Retinal pigment epithelial cell (primary cell): ENCODE data around the gene SLC25A47.

Source experiments
- DNase-seq: peaks from one replicate; pipeline ENCODE4 v3.0.0-alpha.2; 2010; ENCODE audit warnings: low read depth
- H3K4me3 ChIP-seq: 2 replicates; pipeline ENCODE4 v1.5.1; 2011; ENCODE audit warnings: mild to moderate bottlenecking, low read length, control low read depth, moderate library complexity
- CTCF ChIP-seq: conservative IDR thresholded peaks from 2 replicates; pipeline ENCODE4 v1.5.1; 2011; ENCODE audit warnings: low read depth, low read length, control low read depth, inconsistent platforms

Gene SLC25A47

GRCh38 chr14:100332071-100332639 is 9.0 kb downstream of the SLC25A47 start:
- no peak overlapping the region for H3K4me3 ChIP-seq
- TF ChIP-seq CTCF = no peak
- DNase-seq = no peak

GRCh38 chr14:100332797-100333196 is 9.7 kb downstream of the SLC25A47 start:
- TF ChIP-seq CTCF = no peak
- DNase-seq = no peak
- no peak overlapping the region for H3K4me3 ChIP-seq

- TF ChIP-seq CTCF = no peak
- no peak for DNase-seq
- no peak overlapping the region for H3K4me3 ChIP-seq
Measured at GRCh38 chr14:100333311-100333710, 10.2 kb downstream of the SLC25A47 start.

GRCh38 chr14:100333827-100334226 is 10.7 kb downstream of the SLC25A47 start:
- DNase-seq = no peak
- no peak overlapping the region for H3K4me3 ChIP-seq
- TF ChIP-seq CTCF = no peak

- H3K4me3 ChIP-seq = no peak overlapping the region
- no peak for TF ChIP-seq CTCF
- no peak for DNase-seq
Measured at GRCh38 chr14:100334904-100335303, 11.8 kb downstream of the SLC25A47 start.

- no peak for DNase-seq
- H3K4me3 ChIP-seq = no peak overlapping the region
- TF ChIP-seq CTCF = no peak
Measured at GRCh38 chr14:100336618-100337530, 13.7 kb downstream of the SLC25A47 start.
